ENCODE measurements around the gene SRRM2. TPM values are rescaled to one million over a fixed set of nuclear protein-coding genes. Genes with fewer than 3 reads are reported as not detected.

Gene SRRM2
- polyA plus RNA-seq, 1 experiment = 105 TPM

DNA sequence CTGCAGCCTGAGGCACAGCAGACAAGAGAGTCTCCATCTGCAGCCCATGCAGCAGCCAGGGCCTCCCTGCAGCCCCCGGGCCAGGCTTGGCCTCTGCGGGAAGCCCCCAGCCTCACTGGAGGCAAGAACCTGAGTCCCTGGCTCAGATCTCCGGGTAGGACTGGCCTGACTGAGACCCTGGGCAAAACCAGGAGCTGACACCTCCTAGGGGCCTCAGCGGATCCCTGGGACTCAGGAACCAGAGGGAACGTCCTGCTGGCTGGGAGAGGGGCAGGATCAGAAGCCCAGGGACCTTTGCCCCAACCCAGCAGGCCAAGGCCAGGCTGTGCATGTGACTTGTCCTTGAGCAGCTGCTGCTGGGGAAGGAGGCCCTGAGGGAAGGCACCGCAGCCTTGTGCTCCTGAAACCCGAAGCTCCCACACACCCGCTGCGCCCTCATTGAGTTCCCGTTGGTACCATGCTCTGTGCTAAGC, 62.9 kb downstream of the SRRM2 start:
- Histone ChIP-seq H3K27me3 (ENCODE audit: control insufficient read depth, insufficient read depth, low read length) (peaks cover 26% of the 10 kb centered on the region), H3K4me3 (ENCODE audit: low read depth, low read length) (no peak overlapping the region), H3K36me3 (ENCODE audit: control insufficient read depth, insufficient read depth, low read length) (no peaks in the 10 kb centered on the region)
- TF ChIP-seq, protein P1, sequence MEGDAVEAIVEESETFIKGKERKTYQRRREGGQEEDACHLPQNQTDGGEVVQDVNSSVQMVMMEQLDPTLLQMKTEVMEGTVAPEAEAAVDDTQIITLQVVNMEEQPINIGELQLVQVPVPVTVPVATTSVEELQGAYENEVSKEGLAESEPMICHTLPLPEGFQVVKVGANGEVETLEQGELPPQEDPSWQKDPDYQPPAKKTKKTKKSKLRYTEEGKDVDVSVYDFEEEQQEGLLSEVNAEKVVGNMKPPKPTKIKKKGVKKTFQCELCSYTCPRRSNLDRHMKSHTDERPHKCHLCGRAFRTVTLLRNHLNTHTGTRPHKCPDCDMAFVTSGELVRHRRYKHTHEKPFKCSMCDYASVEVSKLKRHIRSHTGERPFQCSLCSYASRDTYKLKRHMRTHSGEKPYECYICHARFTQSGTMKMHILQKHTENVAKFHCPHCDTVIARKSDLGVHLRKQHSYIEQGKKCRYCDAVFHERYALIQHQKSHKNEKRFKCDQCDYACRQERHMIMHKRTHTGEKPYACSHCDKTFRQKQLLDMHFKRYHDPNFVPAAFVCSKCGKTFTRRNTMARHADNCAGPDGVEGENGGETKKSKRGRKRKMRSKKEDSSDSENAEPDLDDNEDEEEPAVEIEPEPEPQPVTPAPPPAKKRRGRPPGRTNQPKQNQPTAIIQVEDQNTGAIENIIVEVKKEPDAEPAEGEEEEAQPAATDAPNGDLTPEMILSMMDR (IDR thresholded peaks at IDR 0.05; ENCODE audit: insufficient read depth, low read depth, low read length) = no peak
- ChIA-PET POLR2A (no interaction called here), CTCF (interaction anchor here (1.5 kb wide), 1 partner anchor 9 kb away, joined by 3 read pairs; no protein-coding TSS in a partner anchor)
- no peak for DNase-seq (ENCODE audit: low read depth)

DNA sequence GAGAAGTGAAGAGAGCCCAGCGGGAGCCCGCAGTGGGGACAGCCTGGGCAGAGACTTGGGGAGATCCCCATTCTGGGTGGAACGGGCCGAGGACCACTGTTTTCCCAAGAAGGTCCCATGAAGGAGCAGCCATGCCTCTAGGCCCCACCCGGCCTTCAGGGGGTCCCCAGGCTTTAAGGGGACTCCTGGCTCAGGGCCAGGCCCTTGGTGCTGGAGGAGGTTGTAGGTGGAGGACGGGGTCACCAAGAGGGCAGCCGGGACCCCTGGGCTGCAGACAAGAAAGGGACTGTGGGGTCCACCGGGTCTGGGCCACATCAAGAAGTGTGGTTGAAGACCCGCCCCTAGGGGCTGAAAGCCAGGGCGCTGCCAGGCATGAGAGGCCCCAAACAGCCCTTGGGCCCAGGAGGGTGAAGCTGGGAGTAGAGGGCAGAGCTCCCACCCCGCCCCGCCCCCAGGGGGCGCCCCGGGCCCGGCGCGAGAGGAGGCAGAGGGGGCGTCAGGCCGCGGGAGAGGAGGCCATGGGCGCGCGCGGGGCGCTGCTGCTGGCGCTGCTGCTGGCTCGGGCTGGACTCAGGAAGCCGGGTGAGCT, 64.4 kb downstream of the SRRM2 start, which contains the start of gene PRSS21:
Gene PRSS21, plus strand, starts transcription at position 487 of the 589 bp plus-strand sequence. Its CDS starts 32 bp downstream, at position 519.
- TF ChIP-seq, protein P1 (IDR thresholded peaks at IDR 0.05; ENCODE audit: insufficient read depth, low read depth, low read length) = no peak
- ChIA-PET CTCF (no interaction called here), POLR2A (no interaction called here)
- H3K36me3 ChIP-seq (ENCODE audit: control insufficient read depth, insufficient read depth, low read length) = no peaks in the 10 kb centered on the region
- peaks cover 30% of the 10 kb centered on the region for H3K27me3 ChIP-seq (ENCODE audit: control insufficient read depth, insufficient read depth, low read length)
- no peak within 1 kb of the TSS for H3K4me3 ChIP-seq (ENCODE audit: low read depth, low read length)
- DNase-seq (ENCODE audit: low read depth) = no peak

DNA sequence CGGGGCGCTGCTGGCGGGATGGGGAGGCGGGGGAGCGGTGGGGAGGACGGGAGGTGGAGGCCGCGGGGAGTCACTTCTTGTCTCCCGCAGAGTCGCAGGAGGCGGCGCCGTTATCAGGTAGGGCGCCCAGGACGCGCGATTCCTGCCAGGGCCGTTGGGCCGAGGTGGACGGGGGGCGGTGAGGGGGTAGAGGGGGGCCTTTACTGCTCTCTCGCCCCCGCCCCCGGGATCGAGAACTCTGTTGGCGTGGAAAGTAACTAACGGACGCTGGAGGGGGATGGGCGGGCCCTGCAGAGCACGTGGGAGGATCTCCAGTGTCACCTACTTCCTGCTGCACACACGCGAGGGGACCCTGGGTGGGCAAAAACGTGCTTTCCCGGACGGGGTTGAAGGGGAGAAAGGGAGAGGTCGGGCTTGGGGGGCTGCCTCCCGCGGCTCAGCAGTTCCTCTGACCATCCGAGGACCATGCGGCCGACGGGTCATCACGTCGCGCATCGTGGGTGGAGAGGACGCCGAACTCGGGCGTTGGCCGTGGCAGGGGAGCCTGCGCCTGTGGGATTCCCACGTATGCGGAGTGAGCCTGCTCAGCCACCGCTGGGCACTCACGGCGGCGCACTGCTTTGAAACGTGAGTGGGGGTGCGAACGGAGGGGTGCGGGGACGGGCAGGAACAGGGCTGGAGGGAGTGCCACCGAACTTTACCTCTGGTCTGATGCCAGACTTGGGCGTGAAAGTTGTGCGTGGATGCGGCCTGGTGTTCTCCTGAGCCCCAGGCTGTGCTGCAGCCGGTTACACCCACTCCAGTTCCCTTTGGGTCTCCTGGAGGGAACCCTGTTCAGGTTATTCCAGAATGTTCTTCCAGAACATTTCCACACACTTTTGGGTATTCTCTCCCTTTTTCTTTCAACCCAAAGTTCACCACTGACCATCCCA, 65.2 kb downstream of the SRRM2 start:
- no peak for DNase-seq (ENCODE audit: low read depth)
- H3K27me3 ChIP-seq (ENCODE audit: control insufficient read depth, insufficient read depth, low read length) = peaks cover 31% of the 10 kb centered on the region
- ChIA-PET CTCF (no interaction called here), POLR2A (no interaction called here)
- TF ChIP-seq, protein P1 (IDR thresholded peaks at IDR 0.05; ENCODE audit: insufficient read depth, low read depth, low read length) = no peak
- no peaks in the 10 kb centered on the region for H3K36me3 ChIP-seq (ENCODE audit: control insufficient read depth, insufficient read depth, low read length)
- no peak overlapping the region for H3K4me3 ChIP-seq (ENCODE audit: low read depth, low read length)

DNA sequence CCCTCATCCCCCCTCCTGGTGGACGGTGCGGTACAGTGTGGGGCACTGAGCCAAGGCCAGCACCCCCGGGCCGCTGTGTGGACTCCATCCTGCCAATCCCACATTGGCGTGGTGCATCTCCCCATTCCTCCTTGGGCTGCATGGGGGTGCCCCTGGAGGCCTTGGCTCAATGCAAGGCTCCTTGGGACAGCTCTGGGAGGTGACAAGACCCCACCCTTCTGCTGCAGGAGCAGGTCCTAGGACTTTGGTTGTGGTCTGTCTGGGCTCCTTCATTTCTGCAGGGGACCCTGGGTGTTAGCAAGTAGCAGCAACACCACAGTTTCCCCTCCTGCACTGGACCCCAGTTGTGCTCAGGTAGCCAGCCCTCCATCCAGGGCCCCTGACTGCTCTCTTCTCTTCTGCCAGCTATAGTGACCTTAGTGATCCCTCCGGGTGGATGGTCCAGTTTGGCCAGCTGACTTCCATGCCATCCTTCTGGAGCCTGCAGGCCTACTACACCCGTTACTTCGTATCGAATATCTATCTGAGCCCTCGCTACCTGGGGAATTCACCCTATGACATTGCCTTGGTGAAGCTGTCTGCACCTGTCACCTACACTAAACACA, 65.9 kb downstream of the SRRM2 start:
- ChIA-PET CTCF (no interaction called here), POLR2A (no interaction called here)
- TF ChIP-seq, protein P1 (IDR thresholded peaks at IDR 0.05; ENCODE audit: insufficient read depth, low read depth, low read length) = no peak
- peaks cover 33% of the 10 kb centered on the region for H3K27me3 ChIP-seq (ENCODE audit: control insufficient read depth, insufficient read depth, low read length)
- no peaks in the 10 kb centered on the region for H3K36me3 ChIP-seq (ENCODE audit: control insufficient read depth, insufficient read depth, low read length)
- no peak for DNase-seq (ENCODE audit: low read depth)
- H3K4me3 ChIP-seq (ENCODE audit: low read depth, low read length) = no peak overlapping the region
